Ramos (cell line): ENCODE results near the gene CLOCK.

Experiments used
- in situ Hi-C: fragments of 300-500 bp; cut with MboI; formaldehyde crosslinking; loops from one replicate; pipeline ENCODE4 v1.14.3; 2022; ENCODE audit warnings: low sequenced_read_pairs; ENCODE audit not compliant: unreplicated experiment

The CLOCK gene

DNA sequence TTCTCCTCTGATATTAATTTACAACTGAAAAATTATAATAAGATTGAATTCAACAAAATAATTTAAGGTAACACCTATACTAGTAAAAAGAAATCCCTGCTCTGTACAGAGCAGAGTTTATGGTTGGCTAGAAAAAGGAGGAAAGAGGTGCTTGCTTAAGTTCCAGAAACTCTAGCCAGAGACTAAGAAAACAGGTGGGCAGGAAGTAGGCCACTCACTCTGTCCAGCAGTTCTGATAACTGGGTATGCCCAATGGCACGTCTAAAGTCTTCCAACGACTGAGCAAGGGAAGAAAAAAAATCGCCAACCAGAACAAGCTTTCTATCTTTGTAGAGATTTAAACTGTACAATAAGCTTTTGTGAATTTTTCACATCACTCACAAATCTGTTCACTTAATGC is 108.9 kb downstream of the CLOCK start:
- in situ Hi-C loops = no loop called here

DNA sequence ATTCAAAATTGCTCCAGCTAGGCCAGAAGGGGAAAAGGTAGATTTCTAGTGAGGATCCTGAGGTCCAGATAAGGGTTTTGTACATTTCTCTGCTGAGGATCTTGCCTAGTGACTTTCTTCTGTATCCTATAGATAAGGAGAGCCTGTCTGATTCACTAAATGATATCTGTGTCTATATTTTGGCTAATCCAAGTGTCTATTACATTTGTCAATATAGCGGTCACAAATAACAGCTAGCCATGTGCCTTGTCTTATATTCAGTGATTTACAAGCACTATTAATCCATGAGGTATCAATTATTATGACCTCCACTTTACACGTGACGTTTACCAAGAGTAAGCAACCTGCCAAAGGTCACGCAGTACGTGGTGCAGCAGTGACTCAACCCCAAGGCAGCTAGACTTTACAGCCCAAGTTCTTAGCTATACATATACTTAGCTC is 109.3 kb downstream of the CLOCK start:
- in situ Hi-C loops = no loop called here

DNA sequence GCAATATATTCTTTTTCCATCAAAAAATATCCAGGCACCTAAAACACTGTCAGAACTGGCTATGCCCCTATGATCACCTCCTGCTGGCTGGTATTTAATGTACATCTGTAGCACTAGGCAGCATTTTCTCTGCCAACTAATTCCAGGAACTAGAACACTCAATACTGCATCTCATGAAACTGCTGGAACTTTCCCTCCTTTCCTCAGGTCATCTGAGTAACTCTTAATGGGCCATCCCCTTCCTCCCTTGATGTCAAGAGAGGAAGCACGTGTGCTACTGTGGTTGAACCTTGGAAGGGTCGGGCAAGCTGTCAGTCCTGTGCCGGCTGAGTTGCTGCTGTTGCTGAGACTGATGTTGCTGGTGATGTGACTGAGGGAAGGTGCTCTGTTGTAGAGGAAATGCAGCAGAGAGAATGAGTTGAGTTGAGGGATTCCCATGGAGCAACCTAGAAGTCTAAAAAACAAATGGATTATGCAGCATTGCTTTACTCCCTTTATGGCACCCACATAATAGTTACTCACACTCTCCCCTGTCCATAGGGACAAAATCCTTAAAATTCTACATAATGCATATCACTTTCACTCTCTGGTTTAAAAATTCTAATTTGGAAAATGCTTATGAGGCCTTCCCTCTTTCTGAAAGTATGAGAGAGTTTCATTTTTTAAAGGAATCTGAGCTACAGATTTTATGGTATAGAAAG is 111.4 kb downstream of the CLOCK start:
- in situ Hi-C loops = no loop called here

DNA sequence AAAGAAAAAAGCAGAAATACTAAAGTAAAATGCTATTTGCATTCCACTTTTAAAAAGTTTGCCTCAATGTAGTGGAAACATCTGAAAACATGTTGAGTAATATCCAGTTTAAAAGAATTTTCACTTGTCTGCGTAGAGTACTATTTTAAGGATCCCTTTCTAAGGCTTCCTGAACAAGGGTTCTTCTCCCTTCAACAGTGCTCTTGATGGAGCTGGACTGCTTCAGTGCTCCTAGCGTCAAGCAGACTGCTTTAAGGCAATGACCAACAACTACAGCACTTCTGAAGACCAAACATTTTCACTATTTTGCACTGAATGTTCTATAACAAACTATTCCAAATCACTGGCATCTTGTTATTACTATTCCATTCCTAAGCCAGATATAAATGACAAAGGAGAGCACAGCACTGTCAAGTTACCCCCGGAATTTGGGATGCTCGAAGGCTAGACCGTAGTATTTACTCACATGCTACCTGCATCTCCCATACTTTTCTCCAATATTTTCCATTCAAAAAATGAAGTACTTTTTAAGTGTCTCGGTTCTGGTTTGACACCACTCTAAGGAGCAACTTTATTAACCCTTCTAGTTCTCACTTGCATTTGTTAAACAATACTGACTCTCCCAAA is 114.9 kb downstream of the CLOCK start:
- in situ Hi-C loops = no loop called here

DNA sequence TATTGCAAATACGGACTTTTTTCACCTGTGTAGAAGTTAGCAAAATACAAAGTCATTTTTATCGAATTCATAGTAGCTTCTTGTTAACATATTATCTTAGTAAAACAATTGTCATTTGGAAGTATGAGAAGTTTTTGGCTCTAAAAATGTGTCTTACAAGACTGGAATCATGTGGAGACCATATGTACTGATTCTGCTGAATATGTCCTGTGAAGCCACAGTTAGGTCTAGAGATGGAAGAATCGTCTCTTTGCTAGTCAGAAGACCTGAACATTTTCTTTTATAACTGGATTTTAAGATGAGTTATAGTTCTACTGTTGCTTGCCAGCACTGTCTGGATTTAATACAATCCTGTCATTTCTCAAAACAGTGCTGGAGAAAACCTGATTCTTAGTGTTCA is 121.9 kb downstream of the CLOCK start:
- in situ Hi-C loops = no loop called here

DNA sequence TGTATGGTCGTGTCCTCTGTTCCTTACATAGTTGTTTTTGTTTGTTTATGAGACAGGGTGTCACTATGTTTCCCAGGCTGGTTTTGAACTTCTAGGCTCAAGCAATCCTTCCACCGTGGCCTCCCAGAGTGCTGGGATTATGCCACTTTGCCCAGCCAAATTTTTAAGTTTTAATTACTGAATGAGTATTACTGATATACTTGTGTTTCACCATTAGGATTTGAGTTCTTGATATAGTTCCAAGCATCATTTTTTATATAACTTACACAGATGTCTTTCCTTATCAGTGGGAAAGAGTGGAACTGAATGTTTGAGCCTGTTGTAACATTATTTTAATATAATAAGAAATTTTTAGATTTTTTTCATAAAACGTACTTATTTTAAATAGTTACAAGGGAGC is 130.5 kb downstream of the CLOCK start:
- in situ Hi-C loops = no loop called here

DNA sequence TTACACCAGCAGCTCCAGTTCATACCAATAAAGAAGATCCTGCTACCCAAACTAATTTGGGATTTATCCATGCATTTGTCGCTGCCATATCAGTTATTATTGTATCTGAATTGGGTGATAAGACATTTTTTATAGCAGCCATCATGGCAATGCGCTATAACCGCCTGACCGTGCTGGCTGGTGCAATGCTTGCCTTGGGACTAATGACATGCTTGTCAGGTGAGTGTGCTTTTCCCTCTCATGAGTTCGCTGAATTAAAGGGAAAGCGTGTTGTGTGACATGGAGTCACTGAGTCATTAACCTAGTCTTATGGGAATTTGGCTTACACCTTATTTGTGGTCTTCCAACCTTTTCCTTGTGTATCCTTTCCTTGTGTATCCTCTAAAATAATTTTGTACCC is 135.1 kb downstream of the CLOCK start:
- in situ Hi-C loops = no loop called here

DNA sequence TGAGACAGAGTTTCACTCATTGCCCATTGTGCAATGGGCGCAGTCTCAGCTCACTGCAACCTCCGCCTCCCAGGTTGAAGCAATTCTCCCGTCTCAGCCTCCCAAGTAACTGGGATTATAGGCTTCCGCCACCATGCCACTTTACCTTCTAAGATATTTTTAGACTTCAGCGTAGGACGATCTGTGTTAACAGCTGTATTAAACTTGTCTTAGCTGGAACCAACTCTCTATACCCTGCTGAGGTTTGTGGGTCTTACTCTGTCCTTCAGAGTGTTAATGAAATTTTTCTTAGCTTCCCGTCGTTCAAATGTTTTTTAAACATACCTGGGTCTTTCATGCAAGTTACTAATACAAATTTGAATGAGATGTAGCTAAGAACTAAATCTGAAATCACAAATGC is 136.3 kb downstream of the CLOCK start:
- in situ Hi-C loops = no loop called here

DNA sequence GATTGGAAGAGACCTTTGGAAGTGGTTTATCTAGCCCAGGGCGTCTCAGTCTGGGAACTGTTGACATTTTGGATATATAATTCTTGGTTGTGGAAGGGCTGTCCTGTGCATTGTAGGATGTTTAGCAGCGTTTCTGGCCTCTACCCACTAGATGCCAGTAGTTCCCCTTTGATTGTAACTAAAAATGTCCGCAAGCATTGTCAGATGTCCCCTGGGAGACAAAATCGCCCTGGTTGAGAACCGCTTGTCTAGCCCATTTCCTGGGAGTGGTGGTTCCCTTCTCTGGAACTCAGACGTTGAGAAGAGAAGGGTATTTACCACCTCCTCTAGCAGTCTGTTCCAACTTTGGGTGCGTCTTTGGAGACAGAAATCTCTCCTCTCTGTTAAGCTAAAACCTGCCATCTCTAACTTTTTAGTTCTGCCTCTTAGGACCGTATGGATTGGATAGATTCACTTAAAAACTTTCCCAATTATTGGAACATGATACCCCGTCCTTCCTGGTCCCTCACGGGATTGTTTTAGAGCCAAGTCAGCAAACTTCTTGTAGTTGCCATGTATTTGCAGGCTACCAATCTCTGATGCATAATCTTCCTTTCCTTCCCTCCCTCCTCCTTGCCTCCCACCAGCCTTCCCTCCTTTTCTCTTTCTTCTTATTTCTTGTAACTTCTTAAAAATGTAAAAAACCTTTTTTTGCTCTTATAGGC is 137.1 kb downstream of the CLOCK start:
- in situ Hi-C loops = no loop called here

DNA sequence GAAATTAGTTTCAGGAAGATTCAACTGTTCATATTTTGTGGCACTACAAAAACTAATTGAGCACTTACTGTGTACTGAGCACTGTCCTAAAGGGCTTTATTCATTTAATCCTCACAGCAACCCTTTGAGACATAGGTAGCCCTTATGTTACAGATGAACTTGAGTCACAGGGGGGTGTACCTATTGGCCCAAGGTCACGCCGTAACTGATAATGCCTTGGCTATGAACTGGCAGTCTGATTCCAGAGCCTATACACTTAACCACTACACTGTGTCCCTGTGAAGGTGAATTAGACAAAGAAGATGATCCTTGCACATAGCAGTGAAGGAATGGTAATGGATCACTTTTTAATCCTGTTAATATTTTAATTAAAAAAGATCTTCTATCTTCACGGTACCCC is 138.9 kb downstream of the CLOCK start:
- in situ Hi-C loops = no loop called here

DNA sequence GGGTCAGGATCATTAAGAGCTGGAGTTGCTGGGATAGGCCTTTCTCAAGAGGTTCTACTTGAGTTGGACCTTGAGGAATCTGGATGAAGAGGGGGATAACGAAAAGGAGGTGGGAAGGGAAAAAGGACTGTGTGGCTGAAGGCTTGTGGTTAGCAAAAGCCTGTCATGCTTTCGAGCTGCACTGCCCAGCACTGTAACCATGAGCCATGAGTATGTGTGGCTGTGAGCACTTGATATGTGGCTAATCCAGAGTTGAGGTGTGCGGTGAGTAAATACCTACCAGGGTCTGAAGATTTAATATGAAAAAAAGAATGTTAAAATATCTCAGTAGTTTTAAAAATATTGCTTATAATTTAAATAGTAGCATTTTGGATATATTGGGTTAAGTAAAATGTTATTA is 139.6 kb downstream of the CLOCK start:
- in situ Hi-C loops = no loop called here

DNA sequence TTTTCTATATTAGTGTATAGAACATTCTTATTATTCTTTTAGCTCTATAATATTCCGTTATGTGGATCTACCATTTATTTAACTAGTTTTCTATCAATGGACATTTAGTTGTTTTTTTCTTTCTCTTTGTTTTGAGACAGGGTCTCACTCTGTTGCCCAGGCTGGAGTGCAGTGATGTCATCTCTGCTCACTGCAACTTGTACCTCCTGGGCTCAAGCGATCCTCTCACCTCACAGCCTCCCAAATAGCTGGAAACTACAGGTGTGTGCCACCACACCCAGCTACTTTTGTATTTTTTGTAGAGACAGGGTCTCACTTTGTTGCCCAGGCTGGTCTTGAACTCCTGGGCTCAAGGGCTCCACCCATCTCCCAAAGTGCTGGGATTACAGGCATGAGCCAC is 140.2 kb downstream of the CLOCK start:
- in situ Hi-C loops = no loop called here

DNA sequence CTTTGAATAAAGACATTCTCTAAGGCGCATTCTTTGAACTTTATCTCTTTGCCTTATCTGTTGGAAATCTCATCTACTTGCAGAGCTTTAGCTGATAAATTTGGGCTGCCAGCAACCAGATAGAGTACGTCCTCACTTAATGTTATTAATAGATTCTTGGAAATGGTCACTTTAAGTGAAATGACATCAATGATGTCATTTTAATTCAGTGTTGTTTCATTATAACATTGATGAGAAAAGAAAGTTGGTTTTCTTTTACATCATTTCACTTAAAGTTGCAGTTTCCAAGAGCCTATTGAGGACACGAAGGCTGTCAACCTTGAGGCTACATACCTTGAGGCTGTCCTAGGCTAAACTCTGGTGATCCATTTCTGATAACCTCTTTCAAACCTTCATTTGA is 141.6 kb downstream of the CLOCK start:
- in situ Hi-C loops = no loop called here

DNA sequence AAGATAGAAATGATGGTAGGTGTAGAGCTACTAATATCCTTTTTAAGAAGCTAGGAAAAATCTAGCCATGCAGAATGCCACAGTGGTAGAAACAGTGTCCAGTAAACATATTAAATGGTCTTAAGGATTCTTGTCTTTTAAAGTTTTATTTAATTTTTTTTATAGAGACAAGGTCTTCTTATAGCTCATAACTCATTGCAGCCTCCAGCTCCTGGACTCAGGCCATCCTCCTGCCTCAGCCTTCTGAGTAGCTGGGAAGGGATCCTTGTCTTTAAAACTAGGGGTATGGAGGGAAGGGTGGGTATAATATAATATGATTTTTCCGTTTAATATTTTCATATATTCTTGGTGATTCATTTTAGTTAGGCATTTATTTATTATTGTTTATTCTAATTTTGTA is 147.1 kb downstream of the CLOCK start:
- in situ Hi-C loops = no loop called here

DNA sequence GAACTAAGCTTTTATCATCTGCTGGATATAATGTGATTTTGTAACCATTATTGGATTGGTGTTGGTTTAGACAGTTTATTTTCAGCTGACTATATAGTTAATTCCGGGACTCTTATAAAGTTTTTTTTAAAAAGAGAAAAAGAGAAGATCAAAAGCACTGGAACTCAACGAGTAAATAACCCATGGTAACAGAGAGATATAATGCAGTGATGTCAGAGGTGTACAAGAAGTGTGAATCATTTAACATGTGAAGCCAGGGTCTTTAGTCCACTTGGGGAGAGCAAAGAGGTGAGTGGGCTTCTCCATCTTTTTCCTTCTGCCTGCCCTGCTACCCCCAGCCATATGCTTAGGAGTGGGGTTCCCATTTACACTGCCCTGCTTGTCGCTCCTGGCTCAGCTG is 147.7 kb downstream of the CLOCK start:
- in situ Hi-C loops = no loop called here

DNA sequence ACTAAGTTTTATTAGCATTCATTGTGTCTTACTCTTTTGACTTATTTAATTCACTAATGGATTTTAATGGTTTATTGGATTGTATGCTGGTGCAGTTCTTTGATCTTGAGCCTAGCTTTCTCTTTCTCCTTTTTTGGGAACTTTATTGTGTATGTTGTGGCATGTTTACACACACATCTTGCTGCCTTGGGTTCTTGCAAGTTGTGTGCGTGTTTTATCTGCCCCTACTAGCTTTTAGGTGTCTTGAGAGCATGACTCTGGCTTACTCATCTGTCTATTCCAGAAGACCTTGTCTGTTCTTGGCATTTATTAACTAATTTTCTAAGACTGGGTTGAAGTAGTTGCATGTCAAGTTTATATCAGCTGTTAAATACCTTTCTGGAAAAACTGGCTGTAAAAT is 148.2 kb downstream of the CLOCK start:
- in situ Hi-C loops = no loop called here

DNA sequence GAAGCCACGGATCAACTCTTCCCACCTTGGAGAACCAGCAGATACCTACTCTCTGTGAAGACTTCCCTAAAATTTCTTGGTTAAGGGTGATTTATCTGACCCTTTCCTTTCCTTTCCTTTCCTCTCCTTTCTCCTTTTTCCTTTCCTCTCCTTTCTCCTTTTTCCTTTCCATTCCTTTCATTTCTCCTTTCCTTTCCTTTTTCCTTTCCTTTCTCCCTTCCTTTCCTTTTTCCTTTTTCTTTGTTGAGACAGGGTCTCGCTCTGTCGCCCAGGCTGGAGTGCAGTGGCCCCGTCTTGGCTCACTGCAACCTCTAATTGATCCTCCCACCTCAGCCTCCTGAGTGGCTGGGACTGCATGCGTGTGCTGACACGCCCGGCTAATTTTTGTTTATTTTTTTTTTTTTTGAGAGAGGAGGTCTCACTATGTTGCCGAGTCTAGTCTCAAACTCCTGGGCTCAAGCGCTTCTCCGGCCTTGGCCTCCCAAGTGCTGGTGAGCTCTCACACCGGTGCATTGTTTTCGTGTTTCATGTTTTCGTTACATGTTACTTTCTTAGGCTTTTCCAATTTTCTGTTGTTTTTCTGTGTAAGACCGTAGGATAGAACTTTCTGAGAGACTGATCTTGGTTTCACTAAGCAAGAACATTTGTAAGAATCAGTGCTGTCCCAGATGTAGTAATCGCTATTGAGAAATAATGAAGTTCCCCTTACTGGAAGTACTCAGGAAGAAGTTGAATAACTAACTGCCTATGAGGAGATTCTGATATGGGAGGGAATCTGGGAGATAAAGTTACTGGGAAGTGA is 149.0 kb downstream of the CLOCK start:
- in situ Hi-C loops = no loop called here

DNA sequence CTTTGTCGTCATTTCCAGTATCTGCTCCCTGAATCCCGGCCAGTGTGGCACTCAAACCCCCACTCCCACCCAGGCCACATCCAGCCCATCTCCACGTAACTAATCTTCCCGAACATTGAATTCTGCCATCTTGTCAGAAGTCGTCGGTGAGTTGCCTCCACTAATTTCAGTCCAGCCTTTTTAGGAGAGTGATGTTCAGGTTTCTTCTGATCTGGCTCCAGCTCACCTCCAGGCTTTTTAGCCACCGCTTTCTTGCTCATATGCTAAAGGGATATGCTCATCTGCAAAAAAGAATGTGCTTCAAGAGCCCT is 149.6 kb downstream of the CLOCK start:
- in situ Hi-C loops = no loop called here

DNA sequence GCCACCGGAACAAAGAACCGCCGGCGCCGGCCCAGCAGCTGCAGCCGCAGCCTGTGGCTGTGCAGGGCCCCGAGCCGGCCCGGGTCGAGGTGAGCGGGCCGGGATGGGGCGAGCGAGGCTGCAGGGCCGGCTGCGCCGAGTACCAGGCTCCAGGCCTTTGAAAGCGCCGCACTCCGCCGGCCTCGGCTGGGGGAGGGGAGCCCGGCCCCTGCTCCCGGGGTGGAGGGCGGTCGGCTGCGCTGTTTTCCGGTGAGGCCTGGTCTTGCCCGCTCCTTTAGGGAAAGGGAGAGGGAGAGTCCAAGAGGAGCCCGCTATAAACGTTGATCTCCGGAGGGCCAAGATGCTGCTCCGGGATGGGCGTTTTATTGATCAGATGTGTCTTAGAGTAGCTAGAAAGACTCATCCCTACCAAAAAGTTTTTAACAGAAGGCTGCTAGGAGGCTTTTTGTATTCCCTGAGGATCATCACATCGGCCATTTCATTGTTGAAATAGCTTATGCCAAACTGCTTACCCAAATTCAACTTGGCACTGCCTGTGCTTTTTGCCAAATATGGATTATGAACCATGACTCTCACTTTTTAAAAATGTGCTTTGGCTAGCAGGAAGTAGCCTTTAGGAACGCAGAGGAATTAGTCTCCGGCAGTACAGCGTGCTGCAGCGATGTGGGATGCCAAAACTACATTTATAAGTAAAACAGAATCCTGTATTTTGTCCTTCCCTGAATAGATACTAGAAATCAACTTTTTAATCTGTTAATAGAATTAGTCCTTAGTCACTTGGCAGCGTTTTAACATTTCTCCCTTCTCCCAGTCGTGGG is 150.2 kb downstream of the CLOCK start:
- in situ Hi-C loops = no loop called here
